ENCODE data around the gene MYLK2.

The MYLK2 gene

DNA sequence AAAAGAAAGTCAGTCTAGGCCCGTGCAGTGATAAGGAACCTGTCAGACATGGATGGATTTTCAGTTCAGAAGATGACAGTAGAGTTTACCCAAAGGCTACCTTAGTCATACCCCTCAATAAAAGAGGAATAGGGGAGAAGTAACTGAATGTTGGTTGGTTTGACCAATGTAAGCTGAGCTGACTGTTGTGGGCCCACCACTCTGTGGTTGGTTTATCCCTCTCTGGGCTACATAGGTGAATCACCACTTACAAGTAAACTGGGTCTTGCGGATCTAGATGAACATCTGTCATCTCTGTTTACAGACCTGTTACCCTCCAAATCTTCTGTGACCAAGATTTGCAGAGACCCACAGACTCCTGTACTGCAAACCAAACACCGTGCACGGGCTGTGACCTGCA is 37.2 kb upstream of the MYLK2 start:
- no peaks in the 10 kb centered on the region for H3K36me3 ChIP-seq (ENCODE audit: control insufficient read depth, insufficient read depth, low read length)
- no peaks in the 10 kb centered on the region for H3K27me3 ChIP-seq (ENCODE audit: control insufficient read depth, insufficient read depth, low read length)
- no peaks in the 10 kb centered on the region for H3K4me1 ChIP-seq
- H3K79me2 ChIP-seq, result no peaks in the 10 kb centered on the region
- no peak overlapping the region for H3K27ac ChIP-seq
- TF ChIP-seq, protein P1, sequence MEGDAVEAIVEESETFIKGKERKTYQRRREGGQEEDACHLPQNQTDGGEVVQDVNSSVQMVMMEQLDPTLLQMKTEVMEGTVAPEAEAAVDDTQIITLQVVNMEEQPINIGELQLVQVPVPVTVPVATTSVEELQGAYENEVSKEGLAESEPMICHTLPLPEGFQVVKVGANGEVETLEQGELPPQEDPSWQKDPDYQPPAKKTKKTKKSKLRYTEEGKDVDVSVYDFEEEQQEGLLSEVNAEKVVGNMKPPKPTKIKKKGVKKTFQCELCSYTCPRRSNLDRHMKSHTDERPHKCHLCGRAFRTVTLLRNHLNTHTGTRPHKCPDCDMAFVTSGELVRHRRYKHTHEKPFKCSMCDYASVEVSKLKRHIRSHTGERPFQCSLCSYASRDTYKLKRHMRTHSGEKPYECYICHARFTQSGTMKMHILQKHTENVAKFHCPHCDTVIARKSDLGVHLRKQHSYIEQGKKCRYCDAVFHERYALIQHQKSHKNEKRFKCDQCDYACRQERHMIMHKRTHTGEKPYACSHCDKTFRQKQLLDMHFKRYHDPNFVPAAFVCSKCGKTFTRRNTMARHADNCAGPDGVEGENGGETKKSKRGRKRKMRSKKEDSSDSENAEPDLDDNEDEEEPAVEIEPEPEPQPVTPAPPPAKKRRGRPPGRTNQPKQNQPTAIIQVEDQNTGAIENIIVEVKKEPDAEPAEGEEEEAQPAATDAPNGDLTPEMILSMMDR (IDR thresholded peaks at IDR 0.05), result no peak
- H3K9ac ChIP-seq, result no peak overlapping the region
- H3K9me3 ChIP-seq (ENCODE audit: control insufficient read depth, low read length), result no peaks in the 10 kb centered on the region
- no peak overlapping the region for H2AFZ ChIP-seq
- no peak overlapping the region for H3K4me3 ChIP-seq (ENCODE audit: low read depth, low read length)
- no peak overlapping the region for H3K4me2 ChIP-seq (ENCODE audit: low read length)

DNA sequence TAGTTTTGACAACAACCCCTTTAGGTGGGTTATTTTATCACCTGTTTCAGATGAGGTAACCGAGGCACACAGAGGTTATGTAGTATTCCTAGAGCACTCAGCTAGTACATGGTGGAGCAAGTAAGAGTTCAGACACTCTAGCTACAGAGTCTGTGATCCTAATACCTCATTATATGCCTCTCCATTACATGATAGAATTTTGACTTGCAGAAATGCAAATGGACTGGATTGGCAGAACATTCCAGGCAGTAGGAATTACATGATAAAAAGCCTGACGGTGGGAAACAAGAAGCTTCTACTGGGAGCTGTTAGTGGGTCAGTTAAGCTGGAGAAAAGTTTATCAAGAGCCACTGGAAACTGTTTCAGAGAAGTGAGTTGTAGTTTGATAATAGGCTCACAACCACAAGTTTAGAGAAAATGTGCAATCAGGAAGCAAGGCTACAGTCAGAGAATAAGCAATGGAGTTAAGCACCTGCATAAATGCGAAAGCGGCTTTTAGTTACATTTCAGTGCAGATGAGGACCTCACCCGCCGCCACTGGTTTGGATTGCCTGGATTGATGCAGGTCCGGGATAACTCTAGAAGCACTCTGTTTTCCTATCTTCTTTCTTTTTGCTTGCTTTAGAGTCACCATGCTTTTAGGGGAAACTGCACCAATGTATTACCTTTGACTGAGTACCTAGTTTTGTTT is 34.7 kb upstream of the MYLK2 start:
- H3K4me3 ChIP-seq (ENCODE audit: low read depth, low read length), result no peak overlapping the region
- no peaks in the 10 kb centered on the region for H3K27me3 ChIP-seq (ENCODE audit: control insufficient read depth, insufficient read depth, low read length)
- no peak overlapping the region for H3K9ac ChIP-seq
- no peak overlapping the region for H2AFZ ChIP-seq
- no peaks in the 10 kb centered on the region for H3K79me2 ChIP-seq
- H3K4me2 ChIP-seq (ENCODE audit: low read length), result no peak overlapping the region
- TF ChIP-seq, protein P1 (IDR thresholded peaks at IDR 0.05), result no peak
- H3K4me1 ChIP-seq, result no peaks in the 10 kb centered on the region
- no peaks in the 10 kb centered on the region for H3K36me3 ChIP-seq (ENCODE audit: control insufficient read depth, insufficient read depth, low read length)
- no peak overlapping the region for H3K27ac ChIP-seq
- H3K9me3 ChIP-seq (ENCODE audit: control insufficient read depth, low read length), result no peaks in the 10 kb centered on the region

DNA sequence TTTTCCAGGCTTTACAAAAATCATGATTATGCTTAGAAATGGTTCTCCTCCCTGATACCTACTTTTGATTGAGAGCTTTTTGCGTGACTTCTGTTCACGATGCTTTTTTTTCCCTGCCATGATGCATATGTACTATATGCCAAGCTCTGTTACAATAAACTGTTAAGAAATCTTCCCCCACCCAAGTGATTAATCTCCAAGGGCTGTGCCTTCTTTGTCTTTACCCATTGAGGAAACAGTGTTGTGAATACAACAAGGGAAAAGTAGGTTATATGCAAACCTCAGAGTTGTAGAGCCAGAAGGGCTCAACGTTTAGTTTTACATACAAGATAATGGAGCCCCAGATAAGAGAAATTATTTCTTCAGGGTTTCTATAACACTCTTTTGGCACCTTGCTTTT is 34.1 kb upstream of the MYLK2 start:
- Histone ChIP-seq H3K4me3 (ENCODE audit: low read depth, low read length) (no peak overlapping the region), H3K79me2 (no peaks in the 10 kb centered on the region), H3K9me3 (ENCODE audit: control insufficient read depth, low read length) (no peaks in the 10 kb centered on the region), H3K4me2 (ENCODE audit: low read length) (no peak overlapping the region), H3K4me1 (no peaks in the 10 kb centered on the region), H3K27ac (no peak overlapping the region), H3K36me3 (ENCODE audit: control insufficient read depth, insufficient read depth, low read length) (no peaks in the 10 kb centered on the region), H2AFZ (no peak overlapping the region), H3K27me3 (ENCODE audit: control insufficient read depth, insufficient read depth, low read length) (no peaks in the 10 kb centered on the region), H3K9ac (no peak overlapping the region)
- TF ChIP-seq, protein P1 (IDR thresholded peaks at IDR 0.05), result no peak

DNA sequence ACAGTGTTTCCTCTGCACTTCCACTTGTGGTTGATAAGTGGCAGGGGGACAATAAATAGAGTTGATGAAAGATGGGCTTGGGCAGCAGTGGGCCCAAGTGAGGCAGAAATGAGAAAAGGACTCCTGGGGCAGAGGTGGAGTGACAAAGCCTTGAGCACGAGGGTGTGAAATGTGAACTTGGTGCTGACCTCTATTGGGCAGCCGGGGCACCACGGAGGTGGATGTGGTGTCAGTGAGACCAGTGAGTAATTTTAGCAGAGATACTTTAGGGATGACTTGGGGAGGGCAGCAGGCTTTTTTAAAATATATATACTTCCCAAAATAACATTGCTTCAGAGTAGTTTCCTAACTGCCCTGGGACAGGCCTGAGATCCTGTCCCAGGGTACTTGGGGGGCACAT is 30.6 kb upstream of the MYLK2 start:
- Histone ChIP-seq H3K36me3 (ENCODE audit: control insufficient read depth, insufficient read depth, low read length) (no peaks in the 10 kb centered on the region), H3K4me3 (ENCODE audit: low read depth, low read length) (no peak overlapping the region), H3K27me3 (ENCODE audit: control insufficient read depth, insufficient read depth, low read length) (no peaks in the 10 kb centered on the region), H3K4me1 (no peaks in the 10 kb centered on the region), H3K27ac (no peak overlapping the region), H3K9ac (no peak overlapping the region), H3K9me3 (ENCODE audit: control insufficient read depth, low read length) (no peaks in the 10 kb centered on the region), H2AFZ (no peak overlapping the region), H3K4me2 (ENCODE audit: low read length) (no peak overlapping the region), H3K79me2 (no peaks in the 10 kb centered on the region)
- TF ChIP-seq, protein P1 (IDR thresholded peaks at IDR 0.05), result no peak

DNA sequence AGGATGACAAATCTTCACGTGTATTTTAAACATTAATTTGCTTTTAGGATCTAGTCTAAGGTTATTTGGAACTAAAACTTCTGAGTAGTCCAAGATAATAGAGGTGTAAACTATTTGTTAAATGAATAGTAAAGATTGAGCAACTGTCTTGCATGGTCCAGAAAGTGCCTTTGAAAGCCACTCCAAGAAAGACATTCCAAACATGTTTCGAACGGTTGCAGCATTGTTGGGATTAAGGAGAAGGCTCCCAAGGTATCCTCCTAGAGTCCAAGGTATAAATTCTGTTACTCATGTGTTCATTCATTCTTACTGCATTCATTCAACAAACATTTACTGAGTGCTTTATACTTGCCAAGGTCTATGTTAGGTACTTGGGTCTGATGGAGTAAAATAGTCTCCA is 28.8 kb upstream of the MYLK2 start:
- no peak overlapping the region for H3K27ac ChIP-seq
- no peaks in the 10 kb centered on the region for H3K27me3 ChIP-seq (ENCODE audit: control insufficient read depth, insufficient read depth, low read length)
- no peaks in the 10 kb centered on the region for H3K4me1 ChIP-seq
- H3K9me3 ChIP-seq (ENCODE audit: control insufficient read depth, low read length), result no peaks in the 10 kb centered on the region
- TF ChIP-seq, protein P1 (IDR thresholded peaks at IDR 0.05), result no peak
- no peak overlapping the region for H2AFZ ChIP-seq
- no peak overlapping the region for H3K9ac ChIP-seq
- no peaks in the 10 kb centered on the region for H3K36me3 ChIP-seq (ENCODE audit: control insufficient read depth, insufficient read depth, low read length)
- H3K4me3 ChIP-seq (ENCODE audit: low read depth, low read length), result no peak overlapping the region
- no peak overlapping the region for H3K4me2 ChIP-seq (ENCODE audit: low read length)
- no peaks in the 10 kb centered on the region for H3K79me2 ChIP-seq
